Sigmoid colon (tissue), 7 donors: Measurements from ENCODE around the gene PTPRB. TPM values are rescaled to one million over a fixed set of nuclear protein-coding genes. Genes with fewer than 3 reads are reported as not detected.

Experiments used
- DNase-seq: peaks from one replicate; pipeline ENCODE4 v3.0.0-alpha.2; 2019
- H3K27ac ChIP-seq, 4 donors: fragments of 200-600 bp; sonication (generic); one replicate each; pipeline ENCODE4 v1.5.1; 2016 to 2019; ENCODE audit warnings: mild to moderate bottlenecking in 1 of 4
- H3K27me3 ChIP-seq, 3 donors: fragments of 200-600 bp; sonication (generic); one replicate each; pipeline ENCODE4 v1.5.1; 2019; ENCODE audit warnings: mild to moderate bottlenecking in 1 of 3
- H3K36me3 ChIP-seq, 4 donors: fragments of 200-600 bp; sonication (generic); one replicate each; pipeline ENCODE4 v1.5.1; 2016 to 2019
- H3K4me1 ChIP-seq, 4 donors: fragments of 200-600 bp; sonication (generic); one replicate each; pipeline ENCODE4 v1.5.1; 2017 to 2019
- H3K4me3 ChIP-seq, 4 donors: fragments of 200-600 bp; sonication (generic); one replicate each; pipeline ENCODE4 v1.5.1; 2017 to 2019; ENCODE audit warnings: mild to moderate bottlenecking in 2 of 4, moderate library complexity in 1 of 4
- H3K9me3 ChIP-seq, 4 donors: fragments of 200-600 bp in 3 of 4; sonication (generic) in 3 of 4; one replicate each; pipeline versions ENCODE4 v1.5.1 to v1.6.1; 2013 to 2019
- CTCF ChIP-seq, 4 experiments: fragments of 450-650 bp in 3 of 4; fragments of 200-600 bp in 1 of 4; IDR thresholded peaks; one replicate each; pipeline ENCODE4 v1.5.1; 2016 to 2019; ENCODE audit warnings: antibody characterized with exemption in 4 of 4, mild to moderate bottlenecking in 3 of 4, moderate library complexity in 2 of 4
- EP300 ChIP-seq, 4 donors: sonication (generic); formaldehyde crosslinking; IDR thresholded peaks; one replicate each; pipeline ENCODE4 v1.6.1; 2017; ENCODE audit warnings: antibody characterized with exemption in 4 of 4
- POLR2A ChIP-seq, 2 donors: fragments of 450-650 bp; IDR thresholded peaks; one replicate each; pipeline ENCODE4 v1.6.1; 2016; ENCODE audit warnings: antibody characterized with exemption in 2 of 2, mild to moderate bottlenecking in 2 of 2, moderate library complexity in 2 of 2
- POLR2AphosphoS5 ChIP-seq, 4 donors: sonication (generic); formaldehyde crosslinking; IDR thresholded peaks; one replicate each; pipeline ENCODE4 v1.6.1; 2017; ENCODE audit warnings: antibody characterized with exemption in 4 of 4
- WGBS, 2 donors: extraction: QIAGEN DNeasy Blood & Tissue Kit; methylation state at CpG; one replicate each; pipeline ENCODE4 v1.1.7; 2013; 5-methylcytosine and 5-hydroxymethylcytosine counted together
- intact Hi-C: fragments of 100-400 bp; cut with DNase I; formaldehyde crosslinking; loops from one replicate; pipeline ENCODE4 v1.15.1; 2023
- polyA plus RNA-seq, 3 donors: library from polyadenylated mRNA; stranded (reverse); fragments of 200-250 nt; gene quantifications; one replicate each; pipeline ENCODE4 v1.2.3, GENCODE V29; 2013
- total RNA-seq, 4 donors: library from RNA; depleted of rRNA; stranded (reverse); fragments of >200 nt; gene quantifications; one replicate each; pipeline ENCODE4 v1.1.0, GENCODE V29; 2016
- donor health status: healthy with polysubstance abuse.
- donor health status: Bipolar disorder and iron deficiency.
- donor health status: healthy.

PTPRB gene
- total and polyA plus RNA-seq, 7 donors = 1.6 to 31.9 (median 15.8) TPM

DNA sequence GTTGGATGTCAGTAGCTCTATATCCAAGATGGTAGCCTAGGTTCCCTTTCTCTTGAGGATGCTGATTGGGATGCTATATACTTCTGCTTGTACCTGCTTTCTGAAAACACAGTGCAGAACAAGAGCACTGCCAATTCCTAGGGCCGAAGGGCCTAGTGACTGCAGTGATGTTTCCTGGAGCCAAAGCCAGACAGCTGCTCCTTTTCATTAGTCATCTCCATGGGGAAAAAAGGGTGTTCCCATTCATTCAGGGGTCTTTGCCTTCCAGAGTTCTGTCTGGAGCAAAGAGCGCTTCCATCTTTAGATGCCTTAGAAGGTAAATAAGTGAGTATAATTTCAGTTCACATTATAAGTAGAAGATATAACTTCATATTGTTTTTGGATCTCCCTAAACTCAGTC is 85.5 kb downstream of the PTPRB start:
- TF ChIP-seq POLR2AphosphoS5 (IDR thresholded peaks at IDR 0.05) (no peak), EP300 (IDR thresholded peaks at IDR 0.05) (no peak), CTCF (IDR thresholded peaks at IDR 0.05) (no peak), POLR2A (IDR thresholded peaks at IDR 0.05) (no peak)
- 92 to 98% methylated on average over 2 of the region's 2 CpGs for WGBS, 2 donors
- Histone ChIP-seq H3K4me1 (no peaks in the 10 kb centered on the region), H3K9me3 (no peaks in the 10 kb centered on the region), H3K36me3 (no peaks in the 10 kb centered on the region), H3K4me3 (no peak overlapping the region), H3K27me3 (no peaks in the 10 kb centered on the region), H3K27ac (no peak overlapping the region)
- intact Hi-C loops = no loop called here
- no peak for DNase-seq

DNA sequence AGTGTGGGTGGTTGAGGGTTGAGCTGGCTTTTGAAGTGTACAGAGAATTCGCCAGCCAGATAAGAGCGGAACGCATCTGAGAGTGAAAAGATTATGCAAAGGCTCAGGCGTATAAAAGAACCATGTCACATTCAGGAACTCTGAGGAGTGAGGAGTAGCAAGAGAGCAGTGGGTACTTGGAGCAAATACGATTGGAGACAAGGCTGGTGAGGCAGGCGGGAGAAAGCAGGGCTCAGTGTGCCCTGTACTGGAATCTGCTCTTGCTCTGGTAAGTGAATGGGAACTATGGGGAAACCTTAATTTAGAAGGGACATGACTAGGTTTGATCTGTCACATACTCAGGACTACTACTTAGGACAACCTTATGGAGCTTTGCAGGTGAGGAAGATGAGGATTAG is 87.0 kb downstream of the PTPRB start:
- WGBS, 2 donors = 78 to 80% methylated on average over 6 of the region's 6 CpGs
- Histone ChIP-seq H3K27me3 (no peaks in the 10 kb centered on the region), H3K27ac (no peak overlapping the region), H3K4me1 (no peaks in the 10 kb centered on the region), H3K4me3 (no peak overlapping the region), H3K36me3 (no peaks in the 10 kb centered on the region), H3K9me3 (no peaks in the 10 kb centered on the region)
- intact Hi-C loops = no loop called here
- TF ChIP-seq POLR2AphosphoS5 (IDR thresholded peaks at IDR 0.05) (no peak), POLR2A (IDR thresholded peaks at IDR 0.05) (no peak), EP300 (IDR thresholded peaks at IDR 0.05) (no peak), CTCF (IDR thresholded peaks at IDR 0.05) (no peak)
- DNase-seq = no peak

DNA sequence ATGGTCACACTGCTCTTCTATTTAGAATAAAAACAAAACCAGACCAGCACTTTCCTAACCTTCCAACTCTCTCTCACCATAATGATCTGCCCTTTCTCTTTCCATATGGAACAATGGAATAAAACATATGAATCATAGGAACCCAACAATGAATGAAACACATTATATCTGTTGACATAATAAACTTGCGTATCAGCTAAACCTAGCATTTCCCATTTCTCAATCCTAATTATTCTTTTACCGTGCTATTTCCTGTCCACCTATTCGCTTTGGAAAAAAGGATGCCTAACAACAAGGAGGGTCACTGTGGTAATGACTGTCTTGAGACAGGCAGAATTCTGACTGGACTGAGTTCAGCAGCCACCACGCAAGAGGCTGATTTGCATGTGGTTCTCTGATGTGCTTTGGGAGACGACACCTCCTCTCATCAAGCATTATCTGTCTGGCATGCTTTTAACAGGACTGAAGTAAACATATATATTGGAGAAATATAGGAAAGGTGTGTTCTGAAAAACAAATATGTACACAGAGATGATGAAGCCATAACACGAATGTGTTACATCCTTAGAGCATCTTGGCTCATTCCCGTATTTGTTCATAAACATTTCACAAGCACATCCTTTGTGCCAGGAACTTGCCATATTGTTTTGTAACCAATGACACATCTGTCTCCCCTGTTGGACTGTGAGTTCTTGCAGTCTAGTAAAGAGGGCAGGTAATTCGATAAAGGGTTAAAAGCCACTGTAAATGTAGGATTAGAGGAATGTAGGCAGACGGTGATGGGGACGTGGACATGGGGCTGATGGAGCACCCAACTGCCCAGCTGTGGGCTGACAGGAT is 87.7 kb downstream of the PTPRB start:
- no peak for DNase-seq
- no peaks in the 10 kb centered on the region for H3K27me3 ChIP-seq
- no peak overlapping the region for H3K4me3 ChIP-seq
- TF ChIP-seq CTCF (IDR thresholded peaks at IDR 0.05) (no peak), EP300 (IDR thresholded peaks at IDR 0.05) (no peak), POLR2AphosphoS5 (IDR thresholded peaks at IDR 0.05) (no peak), POLR2A (IDR thresholded peaks at IDR 0.05) (no peak)
- H3K27ac ChIP-seq = no peak overlapping the region
- H3K9me3 ChIP-seq = no peaks in the 10 kb centered on the region
- H3K4me1 ChIP-seq = no peaks in the 10 kb centered on the region
- 85% methylated on average over 10 of the region's 10 CpGs for WGBS, 2 donors
- intact Hi-C loops = no loop called here
- H3K36me3 ChIP-seq = no peaks in the 10 kb centered on the region

GRCh38 chr12:70543444-70543843 is 93.8 kb downstream of the PTPRB start:
- no peaks in the 10 kb centered on the region for H3K27me3 ChIP-seq
- no peak overlapping the region for H3K27ac ChIP-seq
- H3K4me1 ChIP-seq = no peaks in the 10 kb centered on the region
- WGBS, 2 donors = 61 to 69% methylated on average over 6 of the region's 6 CpGs
- DNase-seq = no peak
- H3K36me3 ChIP-seq = no peaks in the 10 kb centered on the region
- intact Hi-C loops = no loop called here
- no peak overlapping the region for H3K4me3 ChIP-seq
- H3K9me3 ChIP-seq = no peaks in the 10 kb centered on the region
- TF ChIP-seq POLR2A (IDR thresholded peaks at IDR 0.05) (no peak), EP300 (IDR thresholded peaks at IDR 0.05) (peak in 1 of 4 donors; percentile 9), POLR2AphosphoS5 (IDR thresholded peaks at IDR 0.05) (peak in 1 of 4 donors; percentile 71)

- DNase-seq = no peak
- no peak overlapping the region for H3K4me3 ChIP-seq
- H3K4me1 ChIP-seq = no peaks in the 10 kb centered on the region
- intact Hi-C loops = no loop called here
- H3K27ac ChIP-seq = no peak overlapping the region
- H3K27me3 ChIP-seq = no peaks in the 10 kb centered on the region
- TF ChIP-seq CTCF (IDR thresholded peaks at IDR 0.05) (no peak), POLR2AphosphoS5 (IDR thresholded peaks at IDR 0.05) (no peak), POLR2A (IDR thresholded peaks at IDR 0.05) (no peak), EP300 (IDR thresholded peaks at IDR 0.05) (no peak)
- H3K9me3 ChIP-seq = no peaks in the 10 kb centered on the region
- WGBS, 2 donors = 20 to 62% methylated on average over 1 of the region's 1 CpG
- H3K36me3 ChIP-seq = no peaks in the 10 kb centered on the region
Measured at GRCh38 chr12:70540996-70541395, 96.2 kb downstream of the PTPRB start.
